Activated CD8-positive, alpha-beta memory T cell treated with anti-CD3 and anti-CD28 coated beads, Interleukin-2, amount 10 ng/mL, durations not matched to agents 7 days and 5 days (primary cell): Measurements from ENCODE around the gene CREB3L2. TPM values are rescaled to one million over a fixed set of nuclear protein-coding genes. Genes with fewer than 3 reads are reported as not detected.

Source experiments
- ATAC-seq: fragments of 150-1000 bp; cut with Tn5 transposase; one replicate; pipeline ENCODE4 v1.10.0; 2021; ENCODE audit warnings: moderate library complexity
- CTCF ChIA-PET: fragments of 350-600 bp; sonication (Branson Sonifier 250); formaldehyde crosslinking; loops from one replicate; lab custom pipeline; 2021; ENCODE audit warnings: antibody characterized with exemption; lab: Charles Lee
- DNase-seq: peaks from one replicate; pipeline ENCODE4 v3.0.0-alpha.2; 2020
- H3K27ac Mint-ChIP-seq: one replicate; pipeline ENCODE4 v1.8.0; 2021; ENCODE audit warnings: mild to moderate bottlenecking, mixed read lengths
- H3K27me3 Mint-ChIP-seq: one replicate; pipeline ENCODE4 v1.8.0; 2021; ENCODE audit warnings: mixed read lengths
- H3K36me3 Mint-ChIP-seq: one replicate; pipeline ENCODE4 v1.8.0; 2021; ENCODE audit warnings: mild to moderate bottlenecking, mixed read lengths
- H3K4me1 Mint-ChIP-seq: one replicate; pipeline ENCODE4 v1.8.0; 2021; ENCODE audit warnings: mixed read lengths
- H3K4me3 Mint-ChIP-seq: one replicate; pipeline ENCODE4 v1.8.0; 2021; ENCODE audit warnings: mild to moderate bottlenecking, moderate library complexity, mixed read lengths
- H3K9me3 Mint-ChIP-seq: one replicate; pipeline ENCODE4 v1.8.0; 2022; ENCODE audit warnings: low read depth, mixed read lengths
- total RNA-seq, 2 experiments: library from RNA; stranded (reverse); gene quantifications; one replicate each; pipeline ENCODE4 v1.2.3, GENCODE V29; 2021

CREB3L2 gene
- total RNA-seq, 2 experiments from 2014 or later, result 24.0 to 29.0 TPM

DNA sequence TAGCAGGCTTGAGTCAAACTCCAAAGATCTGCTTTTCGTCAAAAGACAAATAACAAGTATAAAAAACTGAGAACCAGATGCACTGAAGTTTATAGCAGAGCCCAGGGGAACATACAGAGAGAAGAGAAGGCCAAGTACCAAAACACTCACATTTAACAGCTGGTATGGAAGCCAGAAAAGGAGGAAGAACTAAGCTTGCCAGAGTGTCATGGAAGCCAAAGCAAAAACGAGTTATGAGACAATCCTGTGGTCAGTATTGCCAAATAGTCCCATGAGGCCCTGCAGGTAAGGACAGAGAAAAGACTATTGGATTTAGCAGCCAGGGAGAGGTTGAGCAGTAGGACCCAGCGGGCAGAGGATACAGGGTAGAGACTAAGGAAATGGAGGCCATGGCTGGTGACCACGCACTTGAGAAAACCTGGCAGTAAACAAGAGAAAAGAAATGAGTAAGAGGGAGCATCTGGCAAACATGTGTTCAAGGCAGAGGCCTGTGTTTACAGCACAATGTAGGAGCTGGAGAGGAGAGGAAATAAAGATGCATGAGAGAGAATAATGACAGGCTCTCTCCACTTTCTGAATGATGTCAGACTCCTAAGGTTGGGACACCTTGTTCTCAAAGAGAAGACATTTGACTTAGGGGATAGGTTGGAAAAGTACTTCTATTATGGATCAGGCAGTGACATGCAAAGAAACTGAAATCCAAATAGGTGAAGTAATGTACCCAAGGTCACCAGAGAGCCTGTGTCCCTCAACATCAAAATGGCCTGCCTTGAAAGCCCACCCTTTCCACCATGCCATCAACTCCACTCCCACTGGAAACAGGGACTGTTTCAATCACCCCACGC lies 9.1 kb downstream of the CREB3L2 start:
- ATAC-seq, result peak; percentile 67
- DNase-seq, result peak; percentile 52
- Mint-ChIP-seq H3K36me3 (peaks cover 12% of the 10 kb centered on the region), H3K27ac (peak overlapping the region; percentile 27), H3K4me3 (no peak overlapping the region), H3K4me1 (peaks cover 25% of the 10 kb centered on the region), H3K9me3 (no peaks in the 10 kb centered on the region), H3K27me3 (no peaks in the 10 kb centered on the region)
- CTCF ChIA-PET, result interaction anchor here (1.3 to 4.9 kb wide), 3 partner anchors 10 to 337 kb away, joined by 3 to 32 read pairs (median 4); partner anchors contain the start of gene CREB3L2

DNA sequence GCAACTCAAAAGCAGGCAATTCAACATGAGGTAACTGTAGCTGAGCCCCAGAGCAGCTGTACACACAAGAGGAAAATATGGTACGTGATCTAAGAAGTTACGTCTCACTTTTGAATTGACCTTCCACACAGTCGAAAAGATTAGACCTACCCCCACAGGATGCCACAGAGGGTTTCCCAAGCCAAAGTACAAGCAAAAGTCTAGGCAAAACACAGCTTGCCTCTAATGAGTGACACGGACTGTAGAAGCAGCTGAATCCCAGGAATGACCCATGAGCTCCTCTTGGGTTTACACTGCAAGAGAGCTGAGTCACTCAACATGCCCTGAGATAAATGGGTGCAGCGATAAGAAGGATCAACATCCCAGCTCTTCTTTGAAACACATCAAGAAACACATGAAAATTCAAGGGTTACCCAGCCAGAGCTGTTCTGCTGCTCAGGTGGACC lies 9.8 kb downstream of the CREB3L2 start:
- H3K4me1 Mint-ChIP-seq, result peaks cover 30% of the 10 kb centered on the region
- H3K4me3 Mint-ChIP-seq, result no peak overlapping the region
- H3K9me3 Mint-ChIP-seq, result no peaks in the 10 kb centered on the region
- no peak for ATAC-seq
- H3K27me3 Mint-ChIP-seq, result no peaks in the 10 kb centered on the region
- CTCF ChIA-PET, result interaction anchor here (1.3 to 4.9 kb wide), 3 partner anchors 10 to 336 kb away, joined by 3 to 32 read pairs (median 4); partner anchors contain the start of gene CREB3L2
- no peak overlapping the region for H3K27ac Mint-ChIP-seq
- peaks cover 12% of the 10 kb centered on the region for H3K36me3 Mint-ChIP-seq
- DNase-seq, result no peak

DNA sequence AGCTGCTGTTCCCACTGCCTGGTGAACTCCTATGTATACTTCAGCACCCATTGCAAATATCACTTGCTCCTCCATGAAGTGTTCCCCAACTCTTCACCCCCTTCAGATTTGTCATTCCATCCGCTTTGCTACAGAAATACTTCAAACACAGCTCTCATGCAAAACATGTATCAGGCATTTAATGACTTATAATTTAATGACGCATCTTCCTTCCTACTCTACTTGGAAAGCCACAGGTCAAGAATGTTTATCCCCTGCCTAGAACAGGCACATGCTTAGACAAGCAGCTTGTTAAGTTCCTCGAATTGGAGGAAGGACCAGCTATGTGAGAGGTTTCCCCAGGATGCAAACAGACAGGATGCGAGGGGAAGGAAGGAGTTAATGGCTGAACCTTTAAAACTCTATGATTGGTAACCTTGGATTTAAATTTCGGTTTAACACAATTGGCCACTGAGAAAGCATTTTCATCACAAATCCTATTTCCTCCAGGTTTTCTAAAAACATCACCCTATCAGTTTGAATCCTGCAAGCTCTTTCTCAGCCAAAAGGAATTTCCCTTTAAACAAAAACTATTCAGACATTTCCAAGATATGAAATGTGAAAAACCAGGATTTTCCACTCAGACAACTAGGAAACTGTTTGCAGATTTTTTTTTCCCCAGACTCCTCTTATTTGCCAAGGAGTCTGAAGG lies 11.5 kb downstream of the CREB3L2 start:
- H3K27ac Mint-ChIP-seq, result no peak overlapping the region
- H3K4me3 Mint-ChIP-seq, result no peak overlapping the region
- no peaks in the 10 kb centered on the region for H3K27me3 Mint-ChIP-seq
- H3K4me1 Mint-ChIP-seq, result peaks cover 23% of the 10 kb centered on the region
- peaks cover 1% of the 10 kb centered on the region for H3K36me3 Mint-ChIP-seq
- no peaks in the 10 kb centered on the region for H3K9me3 Mint-ChIP-seq
- DNase-seq, result no peak
- CTCF ChIA-PET, result interaction anchor here (4.9 kb wide), 1 partner anchor 12 kb away, joined by 32 read pairs; the partner anchor contains the start of gene CREB3L2
- no peak for ATAC-seq

DNA sequence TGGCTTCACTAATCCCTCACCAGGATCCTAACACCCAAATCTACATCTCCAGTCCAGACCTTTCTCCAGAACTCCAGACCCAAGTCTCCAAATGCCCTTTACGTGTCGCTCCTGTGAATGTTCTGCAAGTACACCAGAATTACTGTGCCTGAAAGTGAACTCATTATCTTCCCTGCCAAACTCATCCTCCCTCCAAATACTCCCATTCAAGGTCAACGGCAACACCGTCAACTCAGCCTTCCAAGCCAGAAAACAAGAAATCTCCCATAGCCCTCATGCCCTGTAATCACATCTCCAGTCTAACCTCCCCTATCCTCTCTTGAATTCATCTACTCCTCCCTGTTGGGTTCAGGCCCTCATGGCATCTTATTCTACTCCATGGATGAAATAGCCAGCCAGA lies 12.3 kb downstream of the CREB3L2 start:
- no peak for ATAC-seq
- no peak overlapping the region for H3K4me3 Mint-ChIP-seq
- CTCF ChIA-PET, result no interaction called here
- no peak for DNase-seq
- peaks cover 1% of the 10 kb centered on the region for H3K36me3 Mint-ChIP-seq
- H3K27me3 Mint-ChIP-seq, result no peaks in the 10 kb centered on the region
- no peaks in the 10 kb centered on the region for H3K9me3 Mint-ChIP-seq
- H3K27ac Mint-ChIP-seq, result no peak overlapping the region
- H3K4me1 Mint-ChIP-seq, result peaks cover 23% of the 10 kb centered on the region

DNA sequence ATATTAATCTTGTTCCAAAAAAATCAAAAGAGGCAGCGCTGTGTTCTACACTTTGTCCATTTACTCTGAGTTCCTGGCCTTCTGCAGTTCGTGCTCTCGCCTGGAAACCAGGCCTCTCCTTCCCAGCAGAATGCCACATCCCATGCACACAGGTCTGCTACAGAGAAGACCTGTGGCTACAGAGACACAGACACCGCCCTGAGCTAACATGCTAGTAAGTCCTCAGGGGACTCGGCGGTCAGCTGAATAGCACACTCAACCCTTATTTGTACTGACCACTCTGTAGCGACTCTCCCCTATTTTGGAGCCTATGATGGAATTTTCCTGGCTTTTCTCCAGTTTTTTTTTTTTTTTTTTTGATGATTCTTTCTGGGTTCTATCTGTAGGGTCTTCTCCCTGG lies 12.8 kb downstream of the CREB3L2 start:
- DNase-seq, result no peak
- CTCF ChIA-PET, result no interaction called here
- Mint-ChIP-seq H3K4me1 (peaks cover 23% of the 10 kb centered on the region), H3K9me3 (peaks cover 2% of the 10 kb centered on the region), H3K4me3 (no peak overlapping the region), H3K36me3 (peaks cover 3% of the 10 kb centered on the region), H3K27ac (no peak overlapping the region), H3K27me3 (no peaks in the 10 kb centered on the region)
- ATAC-seq, result no peak

DNA sequence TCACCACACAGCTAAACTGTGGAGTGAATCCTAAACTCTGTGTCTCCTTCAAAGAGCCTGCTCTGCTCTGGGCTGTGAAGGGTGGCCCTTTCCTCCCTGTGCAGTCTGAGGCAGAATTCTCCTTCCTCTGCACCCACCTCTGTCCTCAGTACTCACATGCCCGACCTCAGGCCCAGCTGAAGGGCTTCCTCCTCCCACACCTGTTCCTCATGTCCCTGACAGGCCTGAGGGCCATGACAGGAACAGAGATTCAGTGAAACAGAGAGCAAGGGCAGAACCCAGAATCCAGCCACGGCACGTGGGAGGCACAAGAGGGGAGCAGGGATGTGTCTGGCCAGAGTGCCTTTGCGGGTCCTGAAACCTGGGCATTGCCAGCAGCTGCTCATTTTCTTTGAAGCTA lies 13.9 kb downstream of the CREB3L2 start:
- Mint-ChIP-seq H3K4me3 (no peak overlapping the region), H3K36me3 (peaks cover 11% of the 10 kb centered on the region), H3K4me1 (peaks cover 20% of the 10 kb centered on the region), H3K9me3 (peaks cover 2% of the 10 kb centered on the region), H3K27ac (no peak overlapping the region), H3K27me3 (no peaks in the 10 kb centered on the region)
- DNase-seq, result no peak
- ATAC-seq, result no peak
- CTCF ChIA-PET, result interaction anchor here (0.7 kb wide), 1 partner anchor 593 kb away, joined by 4 read pairs; no protein-coding TSS in a partner anchor

DNA sequence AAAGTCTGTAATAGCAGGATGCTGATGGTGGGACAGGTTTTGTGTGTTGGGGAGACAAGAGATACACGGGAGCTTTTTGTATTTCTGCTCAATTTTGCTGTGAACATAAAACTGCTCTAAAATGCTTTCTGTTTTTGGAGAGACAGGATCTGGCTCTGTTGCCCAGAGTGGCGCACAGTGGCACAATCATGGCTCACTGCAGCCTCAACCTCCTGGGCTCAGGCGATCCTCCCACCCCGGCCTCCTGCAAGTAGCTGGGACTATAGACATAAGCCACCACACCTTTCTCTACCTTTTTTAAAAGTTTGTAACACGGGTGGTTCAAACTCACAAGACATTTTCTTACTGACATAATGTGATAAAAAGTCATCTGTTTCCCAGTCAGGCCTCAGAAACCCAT lies 14.3 kb downstream of the CREB3L2 start:
- H3K4me1 Mint-ChIP-seq, result peaks cover 16% of the 10 kb centered on the region
- H3K9me3 Mint-ChIP-seq, result peaks cover 4% of the 10 kb centered on the region

DNA sequence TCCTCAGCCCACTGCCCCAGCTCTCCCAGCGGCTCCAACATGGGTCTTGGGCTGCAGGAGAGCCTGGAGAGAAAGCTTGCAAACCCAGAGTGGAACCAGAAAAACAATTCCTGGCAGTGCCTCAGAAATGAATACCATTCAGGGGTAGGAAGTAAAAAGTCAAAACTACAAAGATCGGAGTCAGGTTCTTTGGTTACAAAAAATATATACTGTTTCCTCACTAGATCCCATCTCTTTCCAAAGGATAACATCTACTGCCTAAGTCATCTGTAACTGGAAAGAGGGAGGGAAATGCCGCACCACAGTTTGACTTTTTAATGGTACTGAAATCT lies 14.9 kb downstream of the CREB3L2 start:
- no peak overlapping the region for H3K27ac Mint-ChIP-seq
- no peaks in the 10 kb centered on the region for H3K27me3 Mint-ChIP-seq
- peaks cover 11% of the 10 kb centered on the region for H3K4me1 Mint-ChIP-seq
- ATAC-seq, result no peak
- CTCF ChIA-PET, result interaction anchor here (0.7 kb wide), 1 partner anchor 592 kb away, joined by 4 read pairs; no protein-coding TSS in a partner anchor
- peaks cover 18% of the 10 kb centered on the region for H3K36me3 Mint-ChIP-seq
- no peak overlapping the region for H3K4me3 Mint-ChIP-seq
- no peak for DNase-seq
- H3K9me3 Mint-ChIP-seq, result peaks cover 6% of the 10 kb centered on the region

More for the DNA sequence above, 14.3 kb downstream of the CREB3L2 start:
- peaks cover 14% of the 10 kb centered on the region for H3K36me3 Mint-ChIP-seq
- ATAC-seq (no peak), DNase-seq (no peak)
- H3K27me3 Mint-ChIP-seq, result no peaks in the 10 kb centered on the region
- no peak overlapping the region for H3K27ac Mint-ChIP-seq
- H3K4me3 Mint-ChIP-seq, result no peak overlapping the region
- CTCF ChIA-PET, result interaction anchor here (0.7 kb wide), 1 partner anchor 593 kb away, joined by 4 read pairs; no protein-coding TSS in a partner anchor

DNA sequence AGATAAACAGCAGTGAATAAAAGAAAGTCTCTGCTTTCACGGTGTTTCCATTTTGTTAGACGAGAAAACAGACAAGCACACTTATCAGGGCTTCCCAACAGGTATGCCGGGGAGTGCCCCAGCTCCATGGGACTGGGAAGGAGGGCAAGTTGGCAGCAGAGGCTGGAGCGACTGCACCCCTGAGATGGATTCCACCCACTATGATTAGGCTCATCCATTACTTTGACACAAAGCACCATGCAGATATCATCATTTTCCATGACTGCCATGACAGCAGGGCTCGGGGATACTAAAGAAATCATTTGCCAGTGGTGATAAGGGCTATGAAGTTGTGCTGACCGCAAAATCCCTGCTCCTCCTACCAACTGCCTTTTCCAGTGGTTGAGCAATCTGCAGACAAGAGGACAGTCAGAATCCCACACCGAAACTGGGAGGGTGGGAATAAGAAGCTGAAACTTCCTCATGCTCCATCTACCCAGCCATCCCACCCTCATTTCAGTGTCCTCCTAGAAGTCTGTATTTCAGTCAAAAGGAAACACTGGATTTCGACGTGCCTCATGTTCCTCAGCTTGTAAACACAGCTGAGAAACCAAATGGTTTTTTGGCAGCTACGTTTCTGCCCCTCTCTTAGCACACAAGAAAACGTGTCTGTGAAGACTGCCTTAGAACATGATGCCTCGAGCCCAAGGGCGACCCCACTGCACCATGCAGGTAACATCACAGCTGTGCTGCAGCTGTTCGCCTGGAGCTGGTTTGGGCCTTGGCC lies 15.5 kb downstream of the CREB3L2 start:
- Mint-ChIP-seq H3K27me3 (no peaks in the 10 kb centered on the region), H3K9me3 (peaks cover 6% of the 10 kb centered on the region), H3K36me3 (peaks cover 19% of the 10 kb centered on the region), H3K27ac (no peak overlapping the region), H3K4me3 (no peak overlapping the region), H3K4me1 (peaks cover 11% of the 10 kb centered on the region)
- ATAC-seq (no peak), DNase-seq (no peak)
- CTCF ChIA-PET, result interaction anchor here (1.6 kb wide), 1 partner anchor 20 kb away, joined by 3 read pairs; no protein-coding TSS in a partner anchor

DNA sequence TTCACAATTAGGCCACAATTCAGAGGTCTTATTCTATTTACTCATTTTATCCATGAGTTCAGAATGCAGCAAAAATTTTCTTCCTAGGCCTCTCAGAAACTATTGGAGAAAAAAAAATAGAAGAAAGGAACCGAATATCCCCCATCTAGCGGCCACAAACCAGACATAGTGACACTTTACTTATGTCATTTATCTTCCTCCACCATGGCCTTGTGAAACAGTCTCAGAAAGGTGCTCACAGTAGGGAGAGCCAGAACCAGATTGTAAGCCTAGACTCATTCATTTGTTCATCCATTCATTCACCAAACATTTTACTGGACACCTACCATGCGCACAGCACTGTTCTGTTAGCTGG lies 16.0 kb downstream of the CREB3L2 start:
- Mint-ChIP-seq H3K4me1 (peaks cover 11% of the 10 kb centered on the region), H3K4me3 (no peak overlapping the region), H3K27me3 (no peaks in the 10 kb centered on the region), H3K9me3 (peaks cover 6% of the 10 kb centered on the region), H3K27ac (no peak overlapping the region), H3K36me3 (peaks cover 20% of the 10 kb centered on the region)
- CTCF ChIA-PET, result interaction anchor here (1.6 kb wide), 1 partner anchor 19 kb away, joined by 3 read pairs; no protein-coding TSS in a partner anchor
- DNase-seq (no peak), ATAC-seq (no peak)

DNA sequence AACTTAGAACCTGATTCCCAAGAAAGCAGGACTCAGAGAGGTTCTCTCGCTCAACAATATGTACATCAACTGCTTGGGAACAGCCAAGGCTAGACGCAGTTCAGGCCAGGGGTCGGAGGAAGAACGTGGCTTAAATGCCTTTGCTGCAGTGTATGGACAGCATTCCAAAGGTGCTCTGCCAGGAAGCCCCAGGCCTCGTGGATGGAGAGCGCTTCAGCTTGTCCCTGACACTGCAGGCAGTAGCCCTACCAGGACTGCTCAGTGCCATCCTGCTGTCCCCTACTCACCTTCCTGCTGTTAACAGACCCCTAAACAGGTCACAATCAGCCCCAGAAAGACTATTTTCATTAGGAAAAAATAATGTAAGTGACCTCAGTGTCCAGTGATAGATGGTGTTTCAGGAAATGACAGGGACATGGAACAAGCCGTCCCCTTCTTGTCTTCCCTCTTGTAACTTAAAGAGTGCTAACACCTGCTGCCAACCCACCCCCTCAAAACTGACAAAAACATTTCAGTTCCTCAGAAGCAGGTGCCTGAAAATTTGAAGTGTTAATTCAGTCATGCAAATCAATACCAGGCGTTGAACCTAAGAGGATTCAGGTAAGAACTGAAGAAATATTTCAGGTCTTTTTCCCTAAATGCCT lies 16.5 kb downstream of the CREB3L2 start:
- DNase-seq (no peak), ATAC-seq (no peak)
- H3K9me3 Mint-ChIP-seq, result peaks cover 6% of the 10 kb centered on the region
- CTCF ChIA-PET, result interaction anchor here (1.6 kb wide), 1 partner anchor 18 kb away, joined by 3 read pairs; no protein-coding TSS in a partner anchor
- H3K36me3 Mint-ChIP-seq, result peaks cover 20% of the 10 kb centered on the region
- H3K4me3 Mint-ChIP-seq, result no peak overlapping the region
- H3K4me1 Mint-ChIP-seq, result peaks cover 11% of the 10 kb centered on the region
- H3K27ac Mint-ChIP-seq, result no peak overlapping the region
- no peaks in the 10 kb centered on the region for H3K27me3 Mint-ChIP-seq

DNA sequence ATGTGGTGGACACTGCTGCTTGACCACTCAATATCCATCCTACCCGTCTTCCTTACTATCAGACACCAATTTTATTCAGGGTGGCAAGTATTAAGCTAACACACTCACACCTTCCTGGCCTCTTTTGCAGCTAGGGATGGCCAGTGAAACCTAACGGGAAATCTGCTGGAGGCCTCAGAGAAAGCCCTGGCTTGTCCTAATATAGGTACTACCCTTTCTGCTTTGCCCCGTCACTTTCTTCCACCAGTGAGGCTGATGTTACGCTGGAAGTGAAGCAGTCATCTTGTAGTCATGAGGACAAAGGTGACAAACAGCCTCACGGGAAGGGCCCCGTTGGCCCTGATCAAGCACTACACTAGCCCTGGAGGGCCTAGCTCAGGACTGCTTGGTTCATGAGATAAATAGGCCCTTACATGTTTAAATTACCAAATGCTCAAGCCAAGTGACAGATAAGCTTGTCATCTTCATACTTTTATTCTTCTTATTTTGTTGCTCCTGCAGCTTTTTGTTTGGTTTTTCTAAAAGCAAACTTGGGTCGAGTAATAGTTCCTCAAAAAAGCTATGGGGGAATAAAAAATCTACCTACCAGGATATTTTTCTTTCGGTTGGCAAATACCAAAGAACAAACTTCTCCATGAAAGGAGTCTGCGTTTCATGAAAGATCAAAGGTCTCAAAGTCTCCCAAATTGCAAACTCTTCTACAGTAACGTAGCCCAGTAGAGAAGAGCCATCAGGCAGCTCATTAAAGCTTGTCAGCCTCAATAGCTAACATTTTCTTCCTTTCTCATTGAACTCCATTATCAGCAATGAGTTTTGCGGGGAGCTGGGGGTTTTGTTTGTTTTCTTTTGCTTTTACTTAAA lies 17.5 kb downstream of the CREB3L2 start:
- no peak overlapping the region for H3K27ac Mint-ChIP-seq
- ATAC-seq (no peak), DNase-seq (no peak)
- no peak overlapping the region for H3K4me3 Mint-ChIP-seq
- H3K4me1 Mint-ChIP-seq, result peaks cover 11% of the 10 kb centered on the region
- peaks cover 6% of the 10 kb centered on the region for H3K9me3 Mint-ChIP-seq
- CTCF ChIA-PET, result interaction anchor here (0.5 to 1.6 kb wide), 5 partner anchors 11 to 60 kb away, joined by 3 to 5 read pairs (median 3); partner anchors contain the start of gene CREB3L2
- H3K27me3 Mint-ChIP-seq, result no peaks in the 10 kb centered on the region
- peaks cover 20% of the 10 kb centered on the region for H3K36me3 Mint-ChIP-seq
